GM12865 (cell line): ENCODE data around the gene ERC1.
A peak's percentile ranks its signal among the peaks of the same experiment; 100 is the strongest.

Experiments used
- DNase-seq: peaks from one replicate; pipeline ENCODE4 v3.0.0; 2010; ENCODE audit warnings: low read depth
- H3K4me3 ChIP-seq: 2 replicates; pipeline ENCODE4 v1.5.1; 2011; ENCODE audit warnings: mild to moderate bottlenecking, low read depth, low read length, control low read depth
- CTCF ChIP-seq: IDR thresholded peaks from 2 replicates; pipeline ENCODE4 v1.5.1; 2011; ENCODE audit warnings: low read length, control low read depth, low read depth, inconsistent platforms; ENCODE audit not compliant: insufficient read depth; ENCODE audit errors: missing control alignments

Gene ERC1

GRCh38 chr12:1395421-1395955 is 404.5 kb downstream of the ERC1 start:
- H3K4me3 ChIP-seq = no peak overlapping the region
- no peak for DNase-seq
- TF ChIP-seq CTCF = no peak

GRCh38 chr12:1398673-1399072 is 407.6 kb downstream of the ERC1 start:
- DNase-seq = peak; percentile 34
- peak; percentile 11 for TF ChIP-seq CTCF
- H3K4me3 ChIP-seq = no peak overlapping the region

DNA sequence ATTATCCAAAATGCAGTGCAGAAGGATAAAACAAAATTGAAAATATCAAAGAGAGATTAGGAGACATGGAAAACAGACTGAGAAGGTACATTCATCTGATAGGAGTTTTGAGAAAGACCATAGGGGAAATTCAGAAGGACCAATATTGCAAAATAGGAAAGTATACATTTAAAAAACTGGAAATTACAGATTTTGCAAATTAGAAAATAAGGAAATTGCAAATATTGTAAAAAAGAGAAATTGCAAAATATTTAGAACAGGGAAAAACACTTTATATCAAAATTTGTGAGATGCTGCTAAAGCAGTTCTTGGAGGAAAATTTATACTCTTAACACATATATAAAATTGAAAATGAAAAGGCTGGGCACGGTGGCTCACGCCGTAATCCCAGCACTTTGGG is 410.9 kb downstream of the ERC1 start:
- H3K4me3 ChIP-seq = no peak overlapping the region
- DNase-seq = no peak
- TF ChIP-seq CTCF = no peak

DNA sequence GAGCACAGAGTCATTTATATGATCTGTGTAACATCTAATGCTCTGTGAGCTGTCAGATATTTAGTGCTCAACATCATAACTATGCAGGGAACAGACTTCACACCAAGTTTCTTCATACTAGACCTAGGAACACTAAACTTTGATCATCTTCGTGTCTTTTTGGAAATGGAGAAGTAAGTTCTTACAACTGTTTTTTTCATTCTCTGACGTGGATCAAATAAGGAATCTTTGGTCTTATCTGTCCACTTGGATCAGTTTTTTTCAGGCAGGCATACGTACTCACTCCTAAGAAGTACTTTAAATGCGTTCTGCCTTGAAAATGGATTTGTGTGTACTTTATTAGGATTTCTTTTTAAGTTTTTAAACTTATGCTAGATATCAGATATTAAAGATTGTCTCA is 412.4 kb downstream of the ERC1 start:
- DNase-seq = no peak
- no peak overlapping the region for H3K4me3 ChIP-seq
- no peak for TF ChIP-seq CTCF

GRCh38 chr12:1405619-1406018 is 414.6 kb downstream of the ERC1 start:
- DNase-seq = no peak

GRCh38 chr12:1410794-1411193 is 419.8 kb downstream of the ERC1 start:
- no peak for DNase-seq

More at GRCh38 chr12:1405619-1406018, 414.6 kb downstream of the ERC1 start:
- TF ChIP-seq CTCF = no peak
- H3K4me3 ChIP-seq = no peak overlapping the region

More at GRCh38 chr12:1410794-1411193, 419.8 kb downstream of the ERC1 start:
- TF ChIP-seq CTCF = no peak
- H3K4me3 ChIP-seq = no peak overlapping the region
